Measurements from ENCODE around the gene GPR68.
"Not testable (repeated sequence)": the region's sequence is repeated elsewhere in the genome, so short reads cannot be mapped to it uniquely, and the experiment has no call there.

Gene GPR68

GRCh38 chr14:91228112-91229004, 16.1 kb downstream of the GPR68 start:
- DNase-seq, result peak; percentile 64

DNA sequence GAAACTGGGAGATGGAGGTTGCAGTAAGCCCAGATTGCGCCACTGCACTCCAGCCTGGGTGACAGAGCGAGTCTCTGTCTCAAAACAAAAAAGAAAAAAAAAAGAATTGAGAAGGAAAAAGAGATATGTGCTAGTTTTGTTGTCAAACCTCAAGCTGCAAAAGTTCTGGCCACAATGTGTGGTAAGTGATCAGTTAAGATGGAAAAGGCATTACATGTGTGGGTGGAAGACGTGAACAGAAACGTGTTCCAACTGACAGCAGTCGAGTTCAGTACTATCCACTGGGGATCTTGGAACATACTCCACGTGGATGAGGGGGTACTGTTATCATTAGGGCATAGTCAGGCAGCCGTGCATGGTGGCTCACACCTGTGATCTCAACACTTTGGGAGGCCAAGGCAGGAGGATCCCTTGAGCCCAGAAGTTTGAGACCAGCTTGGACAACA, 17.3 kb downstream of the GPR68 start:
- DNase-seq, result no peak

DNA sequence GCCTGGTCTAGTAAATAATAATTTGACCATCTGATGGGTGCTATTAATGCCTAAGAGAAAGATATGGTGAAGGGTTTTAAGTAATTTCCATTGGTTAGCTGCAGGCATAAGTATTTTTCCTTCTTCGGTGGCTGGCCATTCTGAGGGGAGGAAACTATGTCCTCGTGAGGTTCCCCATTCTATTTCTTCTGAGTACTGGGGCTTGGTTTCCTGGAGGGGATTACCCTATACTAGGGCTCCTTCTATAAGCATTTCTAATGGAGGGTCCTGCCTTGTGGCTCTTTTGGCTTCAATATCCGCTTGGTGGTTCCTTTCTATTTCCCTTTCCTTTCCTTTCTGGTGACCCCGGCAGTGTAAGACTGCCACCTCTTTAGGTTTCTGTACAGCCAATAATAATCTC, 18.1 kb downstream of the GPR68 start:
- DNase-seq, result not testable (repeated sequence)

GRCh38 chr14:91225025-91225424, 19.5 kb downstream of the GPR68 start:
- no peak for DNase-seq

- DNase-seq, result peak; percentile 47
These were observed 21.3 kb downstream of the GPR68 start for GRCh38 chr14:91223028-91223783.

GRCh38 chr14:91221270-91221669, 23.2 kb downstream of the GPR68 start:
- DNase-seq, result no peak

- DNase-seq, result no peak
These were observed 23.9 kb downstream of the GPR68 start for GRCh38 chr14:91220581-91221000.

- DNase-seq, result no peak
These were observed 24.8 kb downstream of the GPR68 start for GRCh38 chr14:91219517-91220389.

- no peak for DNase-seq
These were observed 26.5 kb downstream of the GPR68 start for GRCh38 chr14:91218014-91218413.

DNA sequence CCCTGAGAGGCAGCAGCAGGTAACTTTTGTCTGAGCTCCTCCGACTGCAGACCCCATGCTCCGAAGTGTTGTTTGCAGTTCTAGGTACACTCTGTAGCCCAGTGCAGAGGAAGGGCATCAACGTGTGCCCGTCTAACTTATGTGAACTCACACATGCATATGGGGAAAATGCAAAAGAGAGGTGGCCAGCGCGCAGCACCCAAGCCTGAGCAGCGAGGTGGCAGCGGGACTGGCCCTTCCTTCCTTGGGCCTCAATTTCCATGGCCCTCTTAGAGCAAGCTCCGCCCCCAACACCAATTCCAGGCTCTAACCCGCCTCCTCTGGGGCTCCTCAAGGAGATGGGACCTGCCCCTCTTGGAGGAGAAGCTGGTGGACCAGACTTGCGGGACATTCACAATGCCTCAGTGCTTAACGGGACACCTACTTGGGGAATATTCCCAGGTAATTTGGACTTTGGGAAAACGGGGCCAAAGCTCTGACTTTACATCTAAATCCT, 27.7 kb downstream of the GPR68 start:
- no peak for DNase-seq

DNA sequence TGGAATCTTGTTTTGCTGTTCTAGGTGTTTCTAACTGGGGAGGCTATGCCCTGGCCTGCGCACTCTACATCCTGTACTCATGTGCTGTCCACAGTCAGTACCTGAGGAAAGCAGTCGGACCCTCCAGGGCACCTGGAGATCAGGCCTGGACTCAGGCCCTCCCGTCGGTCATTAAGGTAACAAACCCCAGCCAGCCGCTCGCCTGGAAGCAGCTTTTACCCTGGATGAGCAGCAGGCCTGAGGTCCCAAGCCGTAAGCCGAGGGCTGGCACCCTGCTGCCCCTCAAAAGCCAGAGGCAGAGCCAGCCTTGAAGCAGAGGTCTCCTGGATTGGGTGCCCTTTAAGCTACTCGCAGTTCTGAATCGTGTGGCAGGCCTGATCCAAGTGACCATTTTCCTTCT, 29.1 kb downstream of the GPR68 start:
- no peak for DNase-seq

DNA sequence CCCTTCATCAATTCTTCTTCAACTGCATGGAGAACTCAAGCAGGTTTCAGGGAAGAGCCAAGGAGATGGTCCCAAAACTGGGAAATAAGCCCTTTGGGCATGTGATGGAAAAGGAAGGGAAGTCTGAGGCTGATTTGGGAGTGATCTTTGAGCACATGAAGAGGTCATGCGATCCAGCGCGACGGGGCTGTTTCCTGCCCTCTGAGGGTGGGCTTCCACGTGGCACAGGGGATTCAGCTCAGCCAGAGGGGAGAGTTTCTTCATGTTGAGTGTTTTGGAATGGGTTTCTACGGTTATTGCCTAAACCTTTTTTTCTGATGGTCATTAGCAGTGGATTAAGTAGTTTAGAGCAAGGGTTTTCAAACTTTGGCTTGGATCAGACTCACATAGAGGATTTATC, 30.2 kb downstream of the GPR68 start:
- DNase-seq, result no peak

DNA sequence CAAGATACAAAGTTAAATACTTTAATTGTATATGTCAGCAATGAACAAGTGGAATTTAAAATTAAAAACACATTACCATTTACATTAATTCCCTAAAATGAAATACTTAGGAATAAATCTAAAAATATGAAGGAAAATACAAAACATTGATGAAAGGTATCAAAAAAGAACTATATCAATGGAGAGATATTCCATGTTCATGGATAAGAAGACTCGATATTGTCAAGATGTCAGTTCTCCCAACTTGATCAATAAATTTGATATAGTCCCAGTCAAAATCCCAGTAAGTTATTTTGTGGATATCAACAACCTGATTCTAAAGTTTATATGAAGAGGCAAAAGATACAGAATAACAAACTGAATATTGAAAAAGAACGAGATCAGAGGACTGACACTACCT, 33.5 kb downstream of the GPR68 start:
- DNase-seq, result no peak

GRCh38 chr14:91207008-91207407, 37.5 kb downstream of the GPR68 start:
- DNase-seq, result no peak

GRCh38 chr14:91205459-91205858, 39.0 kb downstream of the GPR68 start:
- DNase-seq, result no peak

DNA sequence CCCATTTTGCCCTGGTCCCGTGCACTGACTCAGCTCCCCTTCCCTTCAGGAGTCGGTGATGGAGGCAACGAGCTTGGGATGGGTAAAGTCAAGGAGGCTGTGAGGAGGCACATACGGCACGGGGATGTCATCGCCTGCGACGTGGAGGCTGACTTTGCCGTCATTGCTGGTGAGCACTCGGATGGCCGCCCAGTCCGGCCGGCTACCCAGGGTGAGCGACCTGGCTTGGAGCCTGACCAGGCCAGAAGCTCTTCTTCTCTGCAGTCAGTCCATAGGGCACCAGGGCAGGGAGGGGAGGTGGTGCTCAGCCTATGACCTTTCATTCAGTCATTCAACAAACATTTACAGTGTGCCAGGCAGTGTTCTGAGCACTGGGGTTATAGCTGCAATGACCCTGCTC, 39.8 kb downstream of the GPR68 start:
- no peak for DNase-seq

DNA sequence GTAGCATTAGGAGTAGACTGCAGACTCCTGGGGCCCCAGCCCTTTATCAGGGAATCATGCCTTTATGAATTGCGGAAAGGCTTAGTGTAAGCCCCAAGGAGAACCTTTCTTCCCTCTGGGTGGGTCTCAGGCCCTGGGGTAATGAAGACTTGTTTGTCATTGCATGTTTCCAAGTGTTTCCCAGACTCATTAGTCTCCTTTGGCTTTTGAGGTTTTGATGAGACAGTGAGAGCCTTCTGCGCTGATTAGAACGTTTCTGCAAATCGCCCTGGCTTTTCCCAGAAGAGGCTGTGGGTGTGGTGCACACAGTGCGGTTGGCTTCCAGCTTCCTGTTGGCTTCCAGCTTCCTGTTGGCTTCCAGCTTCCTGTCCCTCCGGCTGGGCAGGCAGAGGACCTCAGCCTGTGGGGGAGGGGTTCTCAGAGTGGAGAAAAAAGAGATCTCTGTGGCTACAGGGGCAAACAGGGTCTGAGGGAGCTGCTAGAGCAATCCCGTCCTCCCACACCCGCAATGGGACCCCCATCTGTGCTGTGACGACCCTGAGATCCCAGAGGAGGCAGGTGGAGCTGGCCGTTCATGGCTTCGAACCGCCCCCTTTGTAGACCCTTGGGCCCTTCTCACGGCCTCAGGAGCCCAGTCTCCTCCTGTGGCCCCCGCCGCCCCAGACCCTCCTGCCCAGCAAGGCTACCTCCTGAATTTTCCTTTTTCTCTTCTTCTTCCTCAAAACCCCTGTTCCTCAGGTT, 42.1 kb downstream of the GPR68 start:
- DNase-seq, result no peak

DNA sequence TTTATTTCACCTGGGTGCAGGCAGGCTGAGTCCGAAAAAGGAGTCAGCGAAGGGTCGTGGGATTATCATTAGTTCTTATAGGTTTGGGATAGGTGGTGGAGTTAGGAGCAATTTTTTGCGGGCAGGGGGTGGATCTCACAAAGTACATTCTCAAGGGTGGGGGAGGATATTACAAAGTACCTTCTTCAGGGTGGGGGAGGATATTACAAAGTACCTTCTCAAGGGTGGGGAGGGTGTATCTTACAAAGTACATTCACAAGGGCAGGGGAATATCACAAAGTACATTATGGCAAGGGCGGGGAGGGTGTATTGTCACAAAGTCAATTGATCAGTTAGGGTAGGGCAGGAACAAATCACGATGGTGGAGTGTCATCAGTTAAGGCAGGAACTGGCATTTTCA, 43.7 kb downstream of the GPR68 start:
- DNase-seq, result not testable (repeated sequence)

DNA sequence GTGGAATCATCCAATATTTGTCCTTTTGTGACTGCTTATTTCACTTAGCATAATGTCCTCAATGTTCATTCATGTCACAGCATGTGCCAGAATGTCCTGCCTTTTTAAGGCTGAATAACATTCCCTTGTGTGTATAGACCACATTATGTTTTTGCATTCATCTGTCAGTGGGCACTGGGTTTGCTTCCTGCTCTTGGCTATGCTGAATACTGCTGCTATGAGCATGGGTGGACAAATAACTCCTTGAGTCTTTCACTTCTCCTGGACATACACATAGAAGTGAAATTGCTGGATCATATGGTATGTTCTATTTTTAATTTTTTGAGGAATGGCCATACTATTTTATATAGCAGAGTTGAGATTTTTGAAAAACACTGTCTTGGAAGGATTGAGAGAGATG, 46.9 kb downstream of the GPR68 start:
- DNase-seq, result no peak

GRCh38 chr14:91195881-91196280, 48.6 kb downstream of the GPR68 start:
- no peak for DNase-seq

- no peak for DNase-seq
These were observed 51.4 kb downstream of the GPR68 start for GRCh38 chr14:91193069-91193468.

DNA sequence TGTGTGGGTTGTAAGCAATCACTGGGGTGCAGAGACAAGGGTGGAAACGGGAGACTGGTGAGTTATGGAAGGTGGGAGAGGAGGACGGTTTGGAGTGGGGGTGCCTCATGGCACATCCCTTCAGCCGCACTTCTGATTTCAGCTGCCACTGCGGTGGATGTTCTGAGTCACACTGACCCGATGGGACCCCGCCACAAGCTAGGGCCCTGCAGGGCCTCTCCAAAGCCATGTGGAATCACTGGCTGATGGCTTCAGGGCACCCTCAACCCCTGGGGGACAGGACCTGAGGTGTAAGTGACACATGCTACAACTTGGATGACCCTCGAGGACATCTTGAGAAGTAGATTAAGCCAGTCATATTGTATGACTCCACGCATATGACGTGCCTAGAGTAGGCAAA, 53.7 kb downstream of the GPR68 start:
- no peak for DNase-seq

All from activated T-cell treated with anti-CD3 and anti-CD28 coated beads for 4 hours (primary cell).